Testis (tissue), 3 donors: ENCODE measurements around the gene CCDC73. TPM values are rescaled to one million over a fixed set of nuclear protein-coding genes. Genes with fewer than 3 reads are reported as not detected.
"Not testable (repeated sequence)": the region's sequence is repeated elsewhere in the genome, so short reads cannot be mapped to it uniquely, and the experiment has no call there.

Experiments
- DNase-seq: peaks from one replicate; pipeline ENCODE4 v3.0.0-alpha.2; 2019
- H3K27ac ChIP-seq, 2 donors: fragments of 200-600 bp; sonication (generic); one replicate each; pipeline ENCODE4 v1.5.1; 2019
- H3K27me3 ChIP-seq: fragments of 200-600 bp; sonication (generic); one replicate; pipeline ENCODE4 v1.5.1; 2019
- H3K36me3 ChIP-seq: fragments of 200-600 bp; sonication (generic); one replicate; pipeline ENCODE4 v1.5.1; 2017; ENCODE audit warnings: low read depth; ENCODE audit errors: missing control alignments
- H3K4me1 ChIP-seq: fragments of 200-600 bp; sonication (generic); one replicate; pipeline ENCODE4 v1.5.1; 2019
- H3K4me3 ChIP-seq, 2 donors: fragments of 200-600 bp; sonication (generic); one replicate each; pipeline ENCODE4 v1.5.1; 2017 to 2019
- H3K9me3 ChIP-seq: fragments of 200-600 bp; sonication (generic); one replicate; pipeline ENCODE4 v1.5.1; 2017
- CTCF ChIP-seq, 3 experiments: fragments of 450-650 bp in 2 of 3; fragments of 200-600 bp in 1 of 3; sonication (generic) in 1 of 3; IDR thresholded peaks; one replicate each; pipeline ENCODE4 v1.5.1; 2016 to 2019; ENCODE audit warnings: antibody characterized with exemption in 3 of 3, mild to moderate bottlenecking in 2 of 3, moderate library complexity in 1 of 3
- POLR2A ChIP-seq: fragments of 450-650 bp; IDR thresholded peaks from one replicate; pipeline ENCODE4 v1.6.1; 2017; ENCODE audit warnings: antibody characterized with exemption, mild to moderate bottlenecking, moderate library complexity
- WGBS, 2 donors: methylation state at CpG; one replicate each; pipeline ENCODE4 v1.1.5; 2018; 5-methylcytosine and 5-hydroxymethylcytosine counted together
- intact Hi-C: fragments of 100-400 bp; cut with DNase I; formaldehyde crosslinking; loops from one replicate; pipeline ENCODE4 v1.15.1; 2023; ENCODE audit warnings: low total_unique reads
- polyA plus RNA-seq: library from polyadenylated mRNA; stranded (reverse); fragments of 350-450 nt; fragmentation: Illumina TruSeq; extraction: RNeasy Lipid Tissue Mini Kit (QIAGEN cat#74804); gene quantifications from one replicate; pipeline ENCODE4 v1.2.3, GENCODE V29; 2014; ENCODE audit warnings: low read depth, low replicate concordance; ENCODE audit not compliant: insufficient read depth
- total RNA-seq, 2 donors: library from RNA; depleted of rRNA; stranded (reverse); fragments of >200 nt; gene quantifications; one replicate each; pipeline ENCODE4 v1.2.3, GENCODE V29; 2016

Gene CCDC73
- total and polyA plus RNA-seq, 3 donors from 2014 or later = 1.0 to 14.3 (median 6.6) TPM

DNA sequence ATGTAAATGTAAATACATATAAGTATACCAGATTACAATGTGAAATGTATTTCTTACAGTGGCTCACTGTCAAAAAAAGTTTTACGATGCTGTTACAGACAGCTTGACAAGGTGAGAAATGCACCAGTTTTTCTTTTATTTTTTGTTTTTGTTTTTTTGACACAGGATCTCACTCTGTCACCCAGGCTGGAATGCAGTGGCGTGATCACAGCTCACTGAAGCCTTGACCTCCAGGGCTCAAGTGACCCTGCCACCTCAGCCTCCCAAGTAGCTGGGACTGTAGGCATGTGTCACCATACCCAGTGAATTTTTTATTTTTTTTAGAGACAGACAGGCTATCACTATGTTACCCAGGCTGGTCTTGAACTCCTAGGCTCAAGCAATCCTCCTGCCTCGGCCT lies 9.2 kb downstream of the CCDC73 start:
- 90 to 94% methylated on average over 3 of the region's 3 CpGs for WGBS, 2 donors
- intact Hi-C loops = no loop called here
- Histone ChIP-seq H3K4me1 (no peaks in the 10 kb centered on the region), H3K4me3 (no peak overlapping the region), H3K9me3 (no peaks in the 10 kb centered on the region), H3K27ac (no peak overlapping the region), H3K36me3 (no peaks in the 10 kb centered on the region), H3K27me3 (no peaks in the 10 kb centered on the region)
- no peak for DNase-seq
- TF ChIP-seq CTCF (IDR thresholded peaks at IDR 0.05) (no peak), POLR2A (no peak)

DNA sequence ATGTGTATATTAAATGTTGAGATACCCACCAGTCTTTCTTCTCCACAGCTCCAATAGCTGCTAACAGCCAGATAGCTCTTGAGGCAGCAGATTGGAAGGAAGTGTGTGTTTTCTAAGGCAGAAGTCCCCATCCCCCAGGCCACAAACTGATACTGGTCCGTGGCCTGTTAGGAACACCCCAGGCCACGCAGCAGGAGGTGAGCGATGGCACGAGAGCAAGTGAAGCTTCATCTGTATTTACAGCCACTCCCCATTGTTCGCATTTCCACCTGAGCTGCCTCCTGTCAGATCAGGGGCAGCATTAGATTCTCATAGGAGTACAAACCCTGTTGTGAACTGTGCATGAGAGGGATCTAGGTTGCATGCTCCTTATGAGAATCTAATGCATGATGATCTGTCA lies 12.7 kb downstream of the CCDC73 start:
- WGBS, 2 donors = 84% methylated on average over 5 of the region's 5 CpGs
- Histone ChIP-seq H3K27me3 (no peaks in the 10 kb centered on the region), H3K9me3 (no peaks in the 10 kb centered on the region), H3K4me1 (no peaks in the 10 kb centered on the region), H3K4me3 (no peak overlapping the region), H3K36me3 (no peaks in the 10 kb centered on the region), H3K27ac (no peak overlapping the region)
- intact Hi-C loops = no loop called here
- TF ChIP-seq CTCF (IDR thresholded peaks at IDR 0.05) (no peak), POLR2A (no peak)
- no peak for DNase-seq

- H3K4me1 ChIP-seq, H3K4me3 ChIP-seq, DNase-seq, H3K36me3 ChIP-seq, H3K27me3 ChIP-seq, intact Hi-C loops, H3K27ac ChIP-seq, H3K9me3 ChIP-seq: not testable (repeated sequence)
- WGBS, 2 donors = 74 to 82% methylated on average over 2 of the region's 2 CpGs
Measured at GRCh38 chr11:32780839-32781238, 13.6 kb downstream of the CCDC73 start.

DNA sequence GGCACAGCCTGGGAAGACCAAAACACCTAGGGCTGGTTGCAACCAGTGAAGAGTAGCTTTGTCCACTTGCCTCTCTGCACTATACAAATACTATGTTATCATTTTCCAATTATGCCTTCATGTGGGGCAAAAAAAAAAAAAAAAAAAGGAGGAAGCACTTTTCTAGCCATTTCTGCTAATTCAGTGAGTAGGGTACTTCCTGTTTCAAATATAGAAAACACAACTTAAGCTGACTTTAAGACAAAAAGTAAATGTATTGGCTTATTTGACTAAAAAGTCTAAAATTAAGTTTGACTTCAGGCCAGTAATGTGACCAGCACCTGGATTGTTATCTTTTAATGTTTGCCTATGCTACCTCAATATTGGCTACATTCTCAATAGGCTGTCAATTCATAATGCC lies 15.3 kb downstream of the CCDC73 start:
- intact Hi-C loops = no loop called here
- H3K4me3 ChIP-seq = no peak overlapping the region

DNA sequence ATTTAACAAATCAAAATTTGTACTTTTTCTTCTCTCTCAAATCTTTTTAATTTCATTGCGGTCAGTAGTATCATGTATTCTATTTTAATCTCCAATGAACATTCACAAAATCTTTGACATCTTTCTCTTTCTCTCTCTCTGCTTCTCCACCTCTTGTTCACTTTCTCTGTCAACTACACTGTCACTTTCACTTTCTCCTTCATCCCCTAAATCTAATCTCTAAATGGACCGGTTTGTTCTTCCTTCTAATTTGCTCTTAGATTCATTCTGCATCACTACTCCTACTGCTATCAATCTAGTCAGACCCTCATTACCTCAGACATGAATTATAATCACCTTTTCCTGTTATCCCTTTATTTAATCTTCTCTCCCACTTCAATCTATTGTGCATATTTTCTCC lies 18.6 kb downstream of the CCDC73 start:
- intact Hi-C loops = no loop called here
- H3K27ac ChIP-seq = no peak overlapping the region
- H3K4me1 ChIP-seq = no peaks in the 10 kb centered on the region
- TF ChIP-seq CTCF (IDR thresholded peaks at IDR 0.05) = no peak
- TF ChIP-seq POLR2A = no peak
- H3K27me3 ChIP-seq = no peaks in the 10 kb centered on the region
- no peak for DNase-seq
- 38 to 53% methylated on average over 2 of the region's 2 CpGs for WGBS, 2 donors
- no peak overlapping the region for H3K4me3 ChIP-seq
- no peaks in the 10 kb centered on the region for H3K36me3 ChIP-seq
- no peaks in the 10 kb centered on the region for H3K9me3 ChIP-seq

More for the DNA sequence above, 15.3 kb downstream of the CCDC73 start:
- Histone ChIP-seq H3K4me1 (no peaks in the 10 kb centered on the region), H3K9me3 (no peaks in the 10 kb centered on the region), H3K27ac (no peak overlapping the region), H3K36me3 (no peaks in the 10 kb centered on the region), H3K27me3 (no peaks in the 10 kb centered on the region)
- TF ChIP-seq CTCF (IDR thresholded peaks at IDR 0.05) (no peak), POLR2A (no peak)
- no peak for DNase-seq
